Tibial nerve (tissue), 4 donors: ENCODE measurements around the gene FAM83F.

Source experiments
- CTCF ChIP-seq, 5 experiments: fragments of 200-600 bp in 3 of 5; fragments of 450-650 bp in 2 of 5; sonication (generic) in 3 of 5; IDR thresholded peaks; one replicate each; pipeline ENCODE4 v1.5.1; 2016 to 2019; ENCODE audit warnings: antibody characterized with exemption in 5 of 5, mild to moderate bottlenecking in 3 of 5, moderate library complexity in 2 of 5
- EP300 ChIP-seq, 2 donors: sonication (generic); formaldehyde crosslinking; IDR thresholded peaks; one replicate each; pipeline ENCODE4 v1.6.1; 2017; ENCODE audit warnings: antibody characterized with exemption in 2 of 2, mild to moderate bottlenecking in 1 of 2
- POLR2A ChIP-seq, 2 donors: fragments of 450-650 bp; IDR thresholded peaks; one replicate each; pipeline ENCODE4 v1.6.1; 2017; ENCODE audit warnings: antibody characterized with exemption in 2 of 2, mild to moderate bottlenecking in 2 of 2, moderate library complexity in 2 of 2

DNA sequence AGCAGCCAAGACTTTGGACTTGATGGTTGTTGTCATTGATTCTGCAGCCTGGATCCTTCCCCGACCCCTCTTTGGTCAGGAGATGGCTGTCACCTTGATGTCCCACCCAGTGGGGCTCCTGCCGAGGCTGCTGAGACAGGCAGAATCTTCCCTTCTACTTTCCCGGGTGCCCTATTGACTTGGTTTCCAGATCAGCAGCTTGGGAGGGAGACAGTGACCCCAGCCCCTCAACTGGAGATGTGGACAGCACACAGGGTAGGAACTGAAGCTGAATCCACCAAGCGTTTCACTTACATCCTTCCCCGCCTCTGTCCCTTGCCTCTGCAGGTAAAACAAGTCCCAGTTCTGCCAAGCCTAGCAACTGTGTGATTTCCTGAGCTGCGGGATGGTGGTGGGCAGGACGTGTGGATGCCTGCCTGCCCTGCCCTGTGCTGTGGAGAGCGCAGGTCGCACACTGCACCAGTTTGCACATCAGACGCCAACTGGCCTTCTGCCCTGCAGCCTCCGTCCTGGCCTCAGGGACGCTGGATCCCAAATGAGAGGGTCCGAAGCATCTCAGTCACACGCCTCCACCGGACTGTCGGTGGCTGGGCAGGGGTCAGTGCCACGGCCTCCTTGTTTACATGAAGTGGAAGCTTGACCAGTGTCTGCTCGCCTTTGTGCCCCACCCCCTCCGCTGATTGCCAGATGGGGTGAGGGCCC is 34.6 kb downstream of the FAM83F start:
- TF ChIP-seq CTCF (IDR thresholded peaks at IDR 0.05) (no peak), POLR2A (IDR thresholded peaks at IDR 0.05) (no peak), EP300 (IDR thresholded peaks at IDR 0.05) (no peak)
